GM13976 (cell line): ENCODE results near the gene RHEB.

Source experiments
- DNase-seq: peaks from one replicate; pipeline ENCODE4 v3.0.0; 2012; ENCODE audit warnings: low spot score
- in situ Hi-C: fragments of 300-500 bp; cut with MboI; formaldehyde crosslinking; loops from one replicate; pipeline ENCODE4 v1.12.0; 2022; ENCODE audit warnings: low sequenced_read_pairs, mixed read lengths, inconsistent platforms; ENCODE audit not compliant: unreplicated experiment
- TF ChIP-seq, protein P1 (sequence below): IDR thresholded peaks from 2 replicates; pipeline ENCODE4 v1.5.1; 2012; ENCODE audit warnings: borderline replicate concordance, mild to moderate bottlenecking; ENCODE audit not compliant: insufficient read depth; ENCODE audit errors: extremely low read depth, missing control alignments, control extremely low read depth

Gene RHEB

DNA sequence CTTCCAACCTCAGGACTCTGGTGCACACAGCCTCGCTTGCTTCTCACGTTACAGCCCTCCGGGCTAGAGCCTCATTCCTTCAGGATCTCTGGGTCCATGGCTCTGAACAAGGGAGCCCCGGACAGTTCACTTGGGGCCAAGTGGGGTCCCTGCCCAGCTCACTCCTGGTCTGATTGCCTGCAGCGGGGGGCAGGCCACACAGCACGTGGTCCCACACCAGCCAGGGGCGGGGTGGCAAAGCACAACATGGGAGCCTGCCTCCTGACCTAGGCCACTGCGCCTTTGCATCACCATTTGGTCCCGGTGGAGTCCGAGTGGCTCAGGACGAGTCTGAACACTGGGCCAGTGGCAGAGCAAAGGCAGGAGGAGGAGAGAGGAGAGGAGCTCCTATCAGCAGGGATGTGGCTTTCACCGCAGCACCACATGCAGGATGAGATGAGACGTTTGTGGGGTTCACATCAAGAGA, 66.3 kb downstream of the RHEB start:
- TF ChIP-seq, protein P1, sequence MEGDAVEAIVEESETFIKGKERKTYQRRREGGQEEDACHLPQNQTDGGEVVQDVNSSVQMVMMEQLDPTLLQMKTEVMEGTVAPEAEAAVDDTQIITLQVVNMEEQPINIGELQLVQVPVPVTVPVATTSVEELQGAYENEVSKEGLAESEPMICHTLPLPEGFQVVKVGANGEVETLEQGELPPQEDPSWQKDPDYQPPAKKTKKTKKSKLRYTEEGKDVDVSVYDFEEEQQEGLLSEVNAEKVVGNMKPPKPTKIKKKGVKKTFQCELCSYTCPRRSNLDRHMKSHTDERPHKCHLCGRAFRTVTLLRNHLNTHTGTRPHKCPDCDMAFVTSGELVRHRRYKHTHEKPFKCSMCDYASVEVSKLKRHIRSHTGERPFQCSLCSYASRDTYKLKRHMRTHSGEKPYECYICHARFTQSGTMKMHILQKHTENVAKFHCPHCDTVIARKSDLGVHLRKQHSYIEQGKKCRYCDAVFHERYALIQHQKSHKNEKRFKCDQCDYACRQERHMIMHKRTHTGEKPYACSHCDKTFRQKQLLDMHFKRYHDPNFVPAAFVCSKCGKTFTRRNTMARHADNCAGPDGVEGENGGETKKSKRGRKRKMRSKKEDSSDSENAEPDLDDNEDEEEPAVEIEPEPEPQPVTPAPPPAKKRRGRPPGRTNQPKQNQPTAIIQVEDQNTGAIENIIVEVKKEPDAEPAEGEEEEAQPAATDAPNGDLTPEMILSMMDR: no peak
- in situ Hi-C loops: no loop called here
- DNase-seq: peak; percentile 13

DNA sequence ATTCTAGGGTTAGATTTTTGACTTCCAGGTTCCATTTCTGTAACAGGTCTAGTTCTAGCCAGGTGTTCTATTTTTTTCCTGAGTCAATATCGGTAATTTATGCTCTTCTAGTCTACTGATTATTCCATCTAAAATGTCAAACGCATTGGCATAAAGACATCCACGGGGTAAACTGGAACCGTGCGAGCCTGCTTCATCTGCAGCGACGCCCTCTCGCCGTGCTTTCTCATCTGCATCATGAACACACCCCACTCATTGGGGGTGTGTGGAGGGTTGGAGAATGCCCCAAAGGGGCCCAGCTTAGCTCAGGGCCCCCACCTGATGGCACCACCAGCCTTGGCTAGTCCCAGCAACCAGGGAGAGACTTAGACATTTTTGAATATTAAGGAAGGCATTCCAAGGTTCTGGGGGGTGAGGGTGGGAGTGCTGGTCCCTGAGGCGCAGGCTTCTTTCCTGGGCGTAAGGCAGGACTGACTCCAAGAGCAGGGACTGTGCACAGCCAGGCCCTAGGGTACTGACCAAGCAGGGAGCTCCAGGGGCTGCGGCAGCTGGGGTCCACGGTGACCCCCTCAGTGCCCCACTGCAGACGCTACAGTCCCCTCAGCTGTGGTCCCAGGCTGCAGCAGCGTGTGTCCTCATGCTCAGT, 66.9 kb downstream of the RHEB start:
- DNase-seq: peak; percentile 16
- in situ Hi-C loops: no loop called here
- TF ChIP-seq, protein P1: no peak

DNA sequence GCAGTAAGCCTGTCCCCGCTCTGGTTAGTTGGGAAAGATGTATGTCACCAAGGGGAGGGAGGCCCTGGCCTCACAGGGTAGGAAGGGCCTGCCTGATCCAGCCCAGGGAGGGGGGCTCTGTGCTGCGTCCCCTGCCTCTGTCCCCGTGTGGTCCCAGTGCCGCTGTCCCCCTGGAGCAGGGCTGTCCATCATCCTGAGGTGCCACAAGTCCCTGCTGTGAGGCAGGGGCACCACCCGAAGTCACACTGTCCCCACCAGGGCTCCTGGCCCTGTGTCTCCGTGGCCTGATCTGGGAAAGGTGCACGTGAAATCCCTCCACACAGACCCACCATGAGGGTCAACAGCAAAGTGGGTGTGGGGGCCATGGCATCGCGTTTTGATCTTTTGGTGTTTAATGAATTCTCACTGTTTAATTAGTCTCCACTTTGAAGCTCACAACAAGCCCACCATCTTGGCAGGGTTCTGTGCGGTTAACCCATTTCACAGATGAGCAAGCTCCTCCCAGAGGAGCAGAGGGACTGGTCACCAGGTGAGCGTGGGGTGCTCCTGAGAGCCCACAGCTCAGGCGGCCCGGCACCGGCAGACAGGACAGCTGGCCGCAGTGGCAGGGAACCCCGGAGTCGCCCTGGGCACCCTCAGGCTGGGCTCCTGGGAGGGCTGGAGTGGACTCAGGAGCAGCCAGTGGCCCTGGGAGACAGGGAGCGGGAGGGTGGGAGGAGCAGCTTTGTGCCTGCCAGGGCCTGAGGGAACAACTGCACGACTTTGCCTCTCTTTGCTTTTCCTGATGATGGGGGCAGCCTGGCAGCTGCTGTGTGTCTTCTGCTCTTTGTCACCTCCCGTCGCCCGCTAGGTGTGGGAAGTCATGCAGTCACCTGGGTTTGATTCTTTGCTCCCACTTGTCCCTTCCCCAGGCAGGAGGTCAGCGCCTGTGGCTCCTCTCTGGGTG, 67.8 kb downstream of the RHEB start:
- no peak for DNase-seq
- in situ Hi-C loops: no loop called here
- TF ChIP-seq, protein P1: no peak

DNA sequence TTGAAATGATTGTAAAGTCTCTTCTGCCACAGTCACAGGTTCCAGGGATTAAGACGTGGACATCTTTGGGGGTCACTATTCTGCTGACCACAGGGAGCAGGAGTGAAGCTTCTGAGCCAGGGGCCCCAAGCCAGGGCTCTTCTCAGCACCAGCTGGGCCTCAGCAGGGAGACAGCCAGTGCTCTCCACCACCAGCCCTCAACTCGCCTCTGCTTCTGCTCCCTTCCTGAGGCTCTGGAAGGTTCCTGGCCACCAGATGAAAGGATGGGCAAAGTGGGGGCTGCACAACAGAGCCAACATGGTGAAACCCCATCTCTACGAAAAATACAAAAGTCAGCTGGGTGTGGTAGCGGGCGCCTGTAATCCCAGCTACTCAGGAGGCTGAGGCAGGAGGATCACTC, 68.5 kb downstream of the RHEB start:
- in situ Hi-C loops: no loop called here
- TF ChIP-seq, protein P1: no peak
- no peak for DNase-seq

DNA sequence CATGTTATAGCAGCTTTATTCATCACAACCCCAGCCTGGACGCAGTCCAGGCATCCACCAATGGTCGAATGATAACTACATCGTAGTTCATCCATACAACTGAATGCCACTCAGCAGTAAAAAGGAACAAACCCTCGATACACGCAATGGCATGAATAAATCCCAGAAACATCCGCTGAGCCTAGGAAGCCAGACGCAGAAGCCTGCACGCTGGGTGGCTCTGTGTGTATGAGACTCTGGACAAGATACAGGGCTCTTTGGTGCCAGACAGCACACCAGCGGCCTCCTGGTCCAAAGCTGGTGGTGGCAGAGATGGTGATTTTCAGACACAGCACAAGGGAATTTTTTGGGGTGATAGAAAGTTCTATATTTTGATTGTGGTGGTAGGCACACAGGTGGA, 69.7 kb downstream of the RHEB start:
- TF ChIP-seq, protein P1: no peak
- in situ Hi-C loops: loop anchor here (10.0 kb wide), 1 partner anchor 85 kb away; no protein-coding TSS in a partner anchor
- DNase-seq: no peak

DNA sequence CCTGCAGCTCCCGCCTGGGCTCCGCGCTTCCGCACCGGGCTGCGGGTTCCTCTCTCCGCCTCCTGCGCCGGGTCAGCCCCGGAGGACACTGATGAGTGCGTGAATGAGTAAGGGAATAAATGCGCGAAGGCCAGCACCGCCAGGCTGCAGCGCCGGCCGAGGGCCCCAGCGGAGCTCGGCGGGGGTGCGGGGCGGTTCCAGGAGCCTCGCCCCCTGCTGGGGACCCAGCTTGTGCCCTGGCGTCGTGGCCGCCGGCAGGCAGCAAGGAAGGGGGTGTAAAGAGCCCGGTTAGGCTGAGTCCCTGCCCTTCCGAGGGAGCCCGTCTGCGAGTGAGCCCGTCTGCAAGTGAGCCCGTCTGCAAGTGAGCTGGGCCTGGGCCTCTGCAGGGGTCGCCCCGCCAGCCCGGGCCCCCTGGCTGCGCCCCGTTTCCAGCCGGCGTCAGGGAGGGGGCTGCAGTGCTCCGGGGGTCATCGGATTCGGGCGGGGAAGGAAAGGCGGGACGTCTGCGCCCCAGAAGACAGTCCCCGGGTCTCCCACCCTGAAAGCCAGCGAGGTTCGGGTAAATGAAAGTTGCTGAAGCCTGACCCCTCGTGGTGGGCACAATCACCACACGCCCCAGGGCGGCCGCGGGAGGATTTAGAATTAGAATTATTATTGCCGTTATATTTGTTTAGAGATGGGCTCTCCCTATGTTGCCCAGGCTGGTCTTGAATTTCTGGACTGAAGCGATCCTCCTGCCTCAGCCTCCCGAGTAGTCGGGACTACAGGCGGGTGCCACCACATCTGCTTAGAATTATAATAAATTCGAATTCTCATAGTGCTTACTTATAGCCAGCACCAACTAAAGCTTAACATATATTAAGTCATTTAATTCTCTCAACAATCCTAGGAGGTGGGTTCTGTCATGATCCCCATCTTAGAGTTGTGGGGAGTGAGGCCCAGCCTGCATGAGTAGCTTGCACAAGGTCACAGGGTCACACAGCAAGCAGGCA, 71.1 kb downstream of the RHEB start:
- TF ChIP-seq, protein P1: peak; percentile 77
- in situ Hi-C loops: loop anchor here (10.0 kb wide), 1 partner anchor 84 kb away; no protein-coding TSS in a partner anchor
- DNase-seq: peak; percentile 90
